ENCODE measurements around the gene UCHL3.
"Not testable (repeated sequence)": the region's sequence is repeated elsewhere in the genome, so short reads cannot be mapped to it uniquely, and the experiment has no call there.

UCHL3 gene
- total RNA-seq, result 2.4 to 5.4 (median 4.5) reads per million in 3 experiments

DNA sequence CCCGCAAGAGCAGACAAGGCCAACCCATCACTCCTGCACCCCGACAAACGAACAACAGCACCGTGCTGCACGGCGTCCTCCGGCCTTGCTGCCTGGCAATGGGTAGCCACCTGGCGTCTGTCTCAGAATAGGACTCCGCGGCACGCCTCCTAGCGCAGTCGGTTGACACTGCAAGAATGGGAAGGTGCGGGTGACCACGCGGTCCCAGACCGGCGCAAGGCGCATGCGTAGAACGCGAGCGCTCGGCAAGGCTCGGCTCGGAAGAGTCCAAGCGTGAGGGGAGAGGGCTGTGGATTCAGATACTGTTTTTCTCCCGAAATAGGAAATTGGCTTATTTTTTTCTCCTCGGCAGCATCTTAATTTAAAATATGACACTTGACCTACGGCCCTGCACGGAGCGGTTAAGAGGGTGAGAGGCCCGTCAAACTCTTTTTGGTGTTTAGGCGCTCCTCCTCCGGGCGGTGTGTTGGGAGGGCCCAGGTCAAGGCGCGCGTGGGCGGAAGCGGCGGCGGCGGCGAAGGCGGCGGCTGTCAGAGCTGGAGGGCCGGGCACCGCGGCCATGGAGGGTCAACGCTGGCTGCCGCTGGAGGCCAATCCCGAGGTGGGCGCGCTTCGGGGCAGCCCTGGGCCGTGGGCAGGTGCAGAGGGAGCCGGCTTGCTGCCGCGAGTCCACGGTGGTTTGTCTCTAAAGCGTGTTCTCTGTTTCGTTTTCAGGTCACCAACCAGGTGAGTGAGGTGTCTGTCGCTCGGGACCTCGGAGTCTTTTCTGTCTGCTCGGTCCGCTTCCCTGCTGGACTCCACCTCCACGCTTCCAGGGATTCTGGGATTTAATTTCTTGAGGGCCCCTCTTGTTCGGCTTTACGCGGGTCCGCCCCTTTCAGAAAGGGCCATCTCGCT lies at the start of gene UCHL3:
UCHL3 (plus strand) TSS at position 530 of the 897 bp plus-strand sequence; CDS start at position 560, 30 bp downstream.
- DNase-seq, result peak; percentile 96

GRCh38 chr13:75505327-75505726 lies 44.3 kb upstream of the UCHL3 start:
- DNase-seq, result no peak

GRCh38 chr13:75506018-75506417 lies 43.6 kb upstream of the UCHL3 start:
- DNase-seq, result no peak

- DNase-seq, result no peak
Observed at GRCh38 chr13:75507027-75508001, 42.3 kb upstream of the UCHL3 start.

- DNase-seq, result no peak
Observed at GRCh38 chr13:75508002-75508548, 41.5 kb upstream of the UCHL3 start.

DNA sequence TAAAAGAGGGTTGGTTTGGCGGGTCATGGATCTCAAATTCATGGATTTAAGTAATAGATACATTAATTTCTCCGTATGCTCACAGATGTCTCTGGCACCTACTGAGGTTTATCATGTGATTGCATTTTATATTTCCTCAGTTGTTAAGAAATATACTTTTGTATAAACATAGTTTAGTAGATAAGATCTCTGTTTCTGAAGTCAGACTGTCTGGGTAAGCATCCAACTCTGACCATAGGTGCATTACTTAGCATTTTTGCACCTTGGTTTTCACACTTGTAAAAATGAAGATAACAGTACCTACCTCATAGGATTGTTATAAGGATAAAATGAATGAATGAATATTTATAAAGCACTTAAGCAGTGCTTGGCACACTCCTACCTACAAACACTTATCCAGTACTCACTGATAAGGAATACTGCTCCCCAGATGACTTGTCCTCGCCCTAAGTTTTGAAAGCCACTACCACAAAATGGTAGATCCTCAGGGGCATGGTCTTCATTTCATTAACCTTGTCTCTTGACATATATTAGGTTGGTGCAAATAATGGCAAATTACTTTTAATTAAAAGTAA lies 38.5 kb upstream of the UCHL3 start:
- no peak for DNase-seq

DNA sequence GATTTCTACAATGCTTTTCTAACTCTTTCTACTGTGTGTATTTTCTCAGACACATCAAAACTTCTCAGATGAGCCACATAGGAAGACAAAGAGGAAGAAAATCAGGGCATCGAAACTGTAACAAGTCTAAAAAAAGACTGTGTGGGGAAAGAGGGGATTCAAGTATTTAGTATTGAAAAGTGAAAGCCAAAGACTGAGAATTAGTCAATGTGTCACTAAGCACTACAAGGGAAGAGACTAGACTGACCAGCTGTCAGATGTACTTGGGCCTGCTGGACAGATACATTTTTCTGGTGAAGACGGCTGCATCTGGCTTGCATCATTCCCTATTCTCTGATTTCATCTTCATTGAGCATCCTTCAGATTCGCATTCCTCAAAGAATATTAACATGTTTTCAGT lies 37.3 kb upstream of the UCHL3 start:
- DNase-seq, result no peak

GRCh38 chr13:75513271-75513670 lies 36.3 kb upstream of the UCHL3 start:
- DNase-seq, result no peak

DNA sequence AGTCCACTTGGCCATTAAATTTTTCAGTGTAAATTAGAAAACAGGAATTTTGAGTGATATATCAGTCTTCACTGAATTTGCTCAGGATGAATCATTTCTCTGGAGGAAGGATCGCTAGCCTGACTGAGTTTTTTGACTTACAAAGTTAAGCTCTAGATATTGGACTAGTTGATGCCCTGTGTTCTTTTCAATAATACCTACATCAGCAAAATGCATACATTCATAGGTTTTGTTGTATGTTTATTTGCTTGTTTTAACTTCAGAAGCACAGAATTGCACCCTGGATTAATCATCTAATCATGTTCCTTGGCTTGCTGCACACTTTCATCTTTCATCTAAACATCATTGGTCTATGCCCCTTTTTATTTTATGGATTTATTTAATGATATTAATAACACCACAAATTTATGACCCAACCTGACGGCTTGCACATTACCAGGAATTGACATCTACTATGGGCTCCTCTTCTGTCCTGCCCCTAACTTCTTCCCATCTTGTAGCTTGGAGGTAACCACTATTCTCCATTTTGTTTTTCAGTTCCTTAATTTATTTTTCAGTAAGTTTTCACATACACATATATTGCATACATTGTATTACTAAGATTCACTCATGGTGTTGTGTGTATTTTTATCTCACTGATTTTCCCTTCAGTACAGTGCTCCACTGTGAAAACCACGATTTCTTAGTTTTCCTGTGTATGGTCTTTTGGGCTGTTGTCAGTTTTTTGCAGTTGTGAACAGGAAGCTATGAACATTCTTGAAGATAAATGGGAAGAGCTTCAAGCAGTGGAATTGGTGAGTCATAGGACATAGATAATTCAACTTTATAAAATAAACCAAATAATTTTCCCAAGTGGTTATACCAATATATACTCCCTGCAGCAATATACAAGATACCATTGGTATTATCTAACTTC lies 35.3 kb upstream of the UCHL3 start:
- DNase-seq, result no peak

GRCh38 chr13:75518439-75519088 lies 31.0 kb upstream of the UCHL3 start:
- DNase-seq, result no peak

DNA sequence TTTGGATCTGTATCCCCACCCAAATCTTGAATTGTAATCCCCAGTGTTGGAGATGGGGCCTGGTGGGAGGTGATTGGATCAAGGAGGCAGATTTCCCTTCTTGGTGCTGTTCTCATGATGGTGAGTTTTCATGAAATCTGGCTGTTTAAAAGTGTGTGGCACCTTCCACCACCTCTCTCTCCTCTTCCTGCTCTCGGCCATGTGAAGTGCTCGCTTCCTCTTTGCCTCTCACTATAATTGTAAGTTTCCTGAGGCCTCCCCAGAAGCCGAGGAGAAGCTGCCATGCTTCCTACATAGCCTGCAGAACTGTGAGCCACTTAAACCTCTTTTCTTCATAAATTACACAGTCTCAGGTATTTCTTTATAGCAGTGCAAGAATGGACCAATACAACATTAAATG lies 27.6 kb upstream of the UCHL3 start:
- no peak for DNase-seq

DNA sequence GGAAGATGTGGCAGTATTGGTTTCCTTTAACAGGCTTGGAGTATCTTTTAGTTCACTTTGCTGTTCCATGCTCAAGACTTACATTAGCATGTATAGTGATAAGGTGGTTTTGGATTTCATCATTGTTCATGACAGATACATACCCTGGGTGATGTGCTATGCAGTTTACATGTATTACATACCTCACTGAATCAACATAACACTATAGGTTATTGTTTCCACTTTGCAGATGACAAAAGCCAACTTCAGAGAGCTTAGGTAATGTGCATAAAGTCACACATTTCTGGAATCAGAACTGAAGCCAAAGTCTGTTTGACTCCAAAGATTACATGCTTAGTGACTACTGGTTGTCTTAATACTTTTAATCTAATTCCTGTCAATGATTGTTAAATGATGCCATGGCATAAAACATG lies 19.0 kb upstream of the UCHL3 start:
- DNase-seq, result no peak

DNA sequence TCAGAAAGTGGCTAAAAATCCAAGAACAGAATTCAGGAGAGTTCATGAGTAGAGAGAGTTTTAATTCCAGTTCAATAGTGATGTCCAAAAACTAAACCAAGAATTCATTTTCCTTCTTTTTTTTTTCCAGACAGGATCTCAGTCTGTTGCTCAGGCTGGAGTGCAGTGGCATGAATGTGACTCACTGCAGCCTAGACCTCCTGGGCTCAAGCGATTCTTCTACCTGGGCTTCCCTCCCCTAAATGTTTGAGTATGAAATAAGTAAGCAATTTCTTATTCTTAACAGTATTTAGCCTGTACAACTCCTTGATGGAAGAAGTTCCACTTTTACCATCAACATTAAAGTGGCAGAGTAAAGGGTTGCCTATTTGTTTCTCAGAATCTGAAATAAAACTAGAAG lies 15.7 kb upstream of the UCHL3 start:
- no peak for DNase-seq

DNA sequence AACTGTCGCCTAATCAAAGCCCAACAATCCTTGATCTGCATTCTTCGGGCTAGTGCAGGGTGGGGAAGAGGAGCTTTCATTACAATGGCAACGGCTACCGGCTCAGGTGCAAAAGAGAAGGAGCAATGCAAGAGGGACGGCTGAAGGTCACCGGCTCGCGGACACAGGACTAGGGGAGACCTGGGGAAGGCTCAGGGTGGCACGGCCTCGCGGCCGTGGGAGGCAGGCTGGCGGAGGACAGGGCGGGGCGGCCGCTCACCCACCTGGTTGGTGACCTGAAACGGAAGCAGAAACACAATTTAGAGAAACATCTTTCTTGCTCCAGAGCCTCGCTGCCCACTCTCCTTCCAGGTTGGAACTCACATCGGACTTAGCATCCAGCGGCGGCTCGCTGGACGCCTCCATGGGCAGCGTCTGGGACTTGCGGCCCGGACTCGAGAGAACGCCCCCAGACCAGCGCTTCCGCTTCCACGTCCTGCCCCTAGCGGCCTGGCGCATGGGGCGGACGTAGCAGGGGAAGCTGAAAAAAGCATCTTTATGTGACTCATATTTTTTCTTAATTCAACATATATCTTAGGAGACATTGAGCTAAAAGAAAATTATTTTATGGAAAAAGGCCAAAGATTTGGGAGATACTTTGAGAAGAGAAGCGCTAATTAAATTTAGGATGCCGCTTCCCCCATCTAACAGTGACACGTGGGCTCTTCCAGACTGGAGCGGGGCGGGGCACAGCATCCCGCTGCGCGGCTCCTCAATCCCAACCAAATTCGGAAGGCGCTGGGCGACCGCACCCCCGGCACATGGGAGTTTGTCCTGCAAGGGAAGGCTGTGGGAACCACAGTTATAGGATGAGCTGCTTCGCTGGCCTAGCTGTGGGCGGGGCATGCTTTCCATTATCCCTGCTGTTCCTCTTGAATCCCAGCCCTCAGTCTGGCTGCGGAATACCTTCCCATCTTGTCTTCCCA lies 11.9 kb upstream of the UCHL3 start, which contains the start of gene COMMD6:
COMMD6 (minus strand) TSS at position 441 of the 965 bp plus-strand sequence; CDS start at position 405, 36 bp downstream.
- DNase-seq, result peak; percentile 64

- DNase-seq, result no peak
Observed at GRCh38 chr13:75541287-75541686, 8.3 kb upstream of the UCHL3 start.

GRCh38 chr13:75541961-75542360 lies 7.6 kb upstream of the UCHL3 start:
- no peak for DNase-seq

DNA sequence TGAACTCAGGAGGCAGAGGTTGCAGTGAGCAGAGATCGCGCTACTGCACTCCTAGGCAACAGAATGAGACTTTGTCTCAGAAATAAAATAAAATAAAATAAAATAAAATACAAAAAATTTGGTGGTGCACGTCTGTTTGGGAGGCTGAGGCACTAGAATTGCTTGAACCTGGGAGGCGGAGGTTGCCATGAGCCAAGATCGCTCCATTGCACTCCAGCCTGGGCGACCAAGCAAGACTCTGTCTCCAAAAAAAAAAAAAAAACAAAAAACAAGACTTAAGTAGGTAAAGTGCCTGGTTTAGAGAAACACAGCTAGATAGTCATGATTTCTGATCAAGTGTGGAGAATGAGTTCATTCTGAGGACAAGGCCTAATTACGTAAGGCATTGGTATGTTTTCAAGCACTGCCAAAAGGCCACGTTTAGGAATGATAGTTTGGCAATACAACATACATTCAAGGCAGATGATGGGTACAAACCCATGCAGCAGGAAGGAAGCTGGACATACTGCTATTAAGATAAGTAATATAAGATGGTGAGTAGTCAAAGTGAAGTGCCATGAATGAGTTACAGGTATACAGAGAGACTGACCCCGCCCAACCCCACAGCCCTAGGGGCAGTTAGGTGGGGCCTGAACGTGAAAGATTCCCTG lies 4.8 kb upstream of the UCHL3 start:
- no peak for DNase-seq

DNA sequence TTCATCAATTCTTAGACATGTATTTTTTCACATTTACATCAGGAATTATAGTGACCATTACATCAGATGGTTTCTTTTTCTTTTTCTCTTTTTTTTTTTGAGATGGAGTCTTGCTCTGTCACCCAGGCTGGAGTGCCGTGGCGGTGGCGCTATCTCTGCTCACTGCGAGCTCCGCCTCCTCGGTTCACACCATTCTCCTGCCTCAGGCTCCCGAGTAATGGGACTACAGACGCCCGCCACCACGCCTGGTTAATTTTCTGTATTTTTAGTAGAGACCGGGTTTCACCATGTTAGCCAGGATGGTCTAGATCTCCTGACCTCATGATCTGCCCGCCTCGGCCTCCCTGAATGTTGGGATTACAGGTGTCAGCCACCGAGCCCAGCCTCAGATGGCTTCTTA lies 4.2 kb upstream of the UCHL3 start:
- DNase-seq, result not testable (repeated sequence)

- no peak for DNase-seq
Observed at GRCh38 chr13:75547917-75548316, 1.7 kb upstream of the UCHL3 start.
